ENCODE data around the gene IQGAP3. TPM values are rescaled to one million over a fixed set of nuclear protein-coding genes. Genes with fewer than 3 reads are reported as not detected.
A peak's percentile ranks its signal among the peaks of the same experiment; 100 is the strongest.

Gene IQGAP3
- total RNA-seq, 4 donors from 2014 or later, result 7.1 to 12.8 (median 8.6) TPM

DNA sequence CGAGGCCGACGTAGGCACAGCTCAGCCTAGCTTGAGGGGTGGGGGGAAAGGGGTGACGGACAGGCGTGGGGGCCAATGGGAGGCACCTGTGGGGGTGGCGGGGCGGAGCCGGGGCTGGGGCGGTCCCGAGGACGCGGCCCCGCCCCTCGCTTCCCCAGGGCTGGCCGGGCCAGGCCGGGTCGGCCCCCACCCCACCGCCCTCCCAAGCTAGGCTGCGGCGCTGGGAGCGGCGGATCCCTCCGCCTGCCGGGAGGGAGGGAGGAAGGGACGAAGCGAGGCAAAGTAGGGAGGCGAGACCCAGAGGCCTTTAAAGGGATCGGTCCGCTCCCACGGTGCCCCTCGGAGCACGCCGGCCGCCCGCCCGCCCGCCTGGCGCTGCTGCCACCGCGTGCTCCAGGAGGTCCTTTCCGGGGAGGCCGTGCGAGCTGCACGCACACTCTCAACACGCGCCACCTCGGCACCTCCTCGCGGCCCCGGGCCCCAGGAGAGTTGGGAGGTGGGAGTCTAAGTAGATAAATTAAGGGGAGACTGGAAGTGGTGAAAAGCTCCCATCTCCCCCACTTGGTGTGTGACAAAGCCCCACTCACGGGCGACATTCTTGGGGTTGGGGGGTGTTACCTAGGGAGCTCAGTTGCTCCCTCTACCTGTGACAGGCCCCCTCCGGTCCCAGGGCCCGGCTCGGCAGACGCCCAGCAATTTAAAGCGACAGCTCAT is 71.4 kb downstream of the IQGAP3 start:
- 0 to 1% methylated on average over 5 to 20 of the region's 57 CpGs for WGBS, 2 donors
- DNase-seq, result peak; percentile 70
- Histone ChIP-seq H3K36me3 (no peaks in the 10 kb centered on the region), H3K4me1 (peaks cover 67 to 82% (median 75%) of the 10 kb centered on the region in 3 donors), H3K9me3 (no peaks in the 10 kb centered on the region), H3K27me3 (no peaks in the 10 kb centered on the region), H3K4me3 (peak overlapping the region; percentile 84 to 99 (median 92)), H3K27ac (peak overlapping the region; percentile 99 to 100 (median 100))
- TF ChIP-seq, protein P1, sequence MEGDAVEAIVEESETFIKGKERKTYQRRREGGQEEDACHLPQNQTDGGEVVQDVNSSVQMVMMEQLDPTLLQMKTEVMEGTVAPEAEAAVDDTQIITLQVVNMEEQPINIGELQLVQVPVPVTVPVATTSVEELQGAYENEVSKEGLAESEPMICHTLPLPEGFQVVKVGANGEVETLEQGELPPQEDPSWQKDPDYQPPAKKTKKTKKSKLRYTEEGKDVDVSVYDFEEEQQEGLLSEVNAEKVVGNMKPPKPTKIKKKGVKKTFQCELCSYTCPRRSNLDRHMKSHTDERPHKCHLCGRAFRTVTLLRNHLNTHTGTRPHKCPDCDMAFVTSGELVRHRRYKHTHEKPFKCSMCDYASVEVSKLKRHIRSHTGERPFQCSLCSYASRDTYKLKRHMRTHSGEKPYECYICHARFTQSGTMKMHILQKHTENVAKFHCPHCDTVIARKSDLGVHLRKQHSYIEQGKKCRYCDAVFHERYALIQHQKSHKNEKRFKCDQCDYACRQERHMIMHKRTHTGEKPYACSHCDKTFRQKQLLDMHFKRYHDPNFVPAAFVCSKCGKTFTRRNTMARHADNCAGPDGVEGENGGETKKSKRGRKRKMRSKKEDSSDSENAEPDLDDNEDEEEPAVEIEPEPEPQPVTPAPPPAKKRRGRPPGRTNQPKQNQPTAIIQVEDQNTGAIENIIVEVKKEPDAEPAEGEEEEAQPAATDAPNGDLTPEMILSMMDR (IDR thresholded peaks at IDR 0.05), result peak; percentile 36 to 67 (median 59)
- TF ChIP-seq POLR2A (IDR thresholded peaks at IDR 0.05), result peak in 3 of 4 donors; percentile 84 to 97 (median 89)
- intact Hi-C loops (cut with DNase I), result no loop called here

DNA sequence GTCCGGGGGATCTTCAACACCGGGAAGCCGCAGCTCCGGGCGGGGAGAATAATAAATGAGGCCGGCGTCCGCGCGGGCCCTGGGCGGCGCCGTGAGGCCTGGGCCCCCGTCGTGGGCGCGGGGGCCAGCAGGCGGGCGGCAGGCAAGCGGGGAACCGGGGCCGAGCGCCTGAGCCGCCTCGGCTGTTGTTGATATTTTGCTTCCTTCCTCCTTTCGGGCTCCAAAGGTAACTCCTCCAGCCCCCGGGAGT is 71.9 kb downstream of the IQGAP3 start, which contains the start of gene MEF2D:
TSS of gene MEF2D (minus strand) at position 233 of the 250 bp plus-strand sequence. CDS start 17,483 bp downstream, outside the sequence.
- Histone ChIP-seq H3K27ac (peak within 1 kb of the TSS; percentile 99 to 100 (median 100)), H3K4me3 (peak within 1 kb of the TSS; percentile 84 to 99 (median 92)), H3K36me3 (no peaks in the 10 kb centered on the region), H3K4me1 (peaks cover 69 to 82% (median 75%) of the 10 kb centered on the region in 3 donors), H3K27me3 (no peaks in the 10 kb centered on the region), H3K9me3 (no peaks in the 10 kb centered on the region)
- no peak for DNase-seq
- intact Hi-C loops (cut with DNase I), result no loop called here
- WGBS, 2 donors, result 0% methylated on average over 1 of the region's 27 CpGs; no CpG with 5 or more reads in 1 of the 2 donors
- TF ChIP-seq, protein P1 (IDR thresholded peaks at IDR 0.05), result peak in 2 of 6 experiments; percentile 4 to 14
- TF ChIP-seq POLR2A (IDR thresholded peaks at IDR 0.05), result peak in 3 of 4 donors; percentile 55 to 85 (median 63)

DNA sequence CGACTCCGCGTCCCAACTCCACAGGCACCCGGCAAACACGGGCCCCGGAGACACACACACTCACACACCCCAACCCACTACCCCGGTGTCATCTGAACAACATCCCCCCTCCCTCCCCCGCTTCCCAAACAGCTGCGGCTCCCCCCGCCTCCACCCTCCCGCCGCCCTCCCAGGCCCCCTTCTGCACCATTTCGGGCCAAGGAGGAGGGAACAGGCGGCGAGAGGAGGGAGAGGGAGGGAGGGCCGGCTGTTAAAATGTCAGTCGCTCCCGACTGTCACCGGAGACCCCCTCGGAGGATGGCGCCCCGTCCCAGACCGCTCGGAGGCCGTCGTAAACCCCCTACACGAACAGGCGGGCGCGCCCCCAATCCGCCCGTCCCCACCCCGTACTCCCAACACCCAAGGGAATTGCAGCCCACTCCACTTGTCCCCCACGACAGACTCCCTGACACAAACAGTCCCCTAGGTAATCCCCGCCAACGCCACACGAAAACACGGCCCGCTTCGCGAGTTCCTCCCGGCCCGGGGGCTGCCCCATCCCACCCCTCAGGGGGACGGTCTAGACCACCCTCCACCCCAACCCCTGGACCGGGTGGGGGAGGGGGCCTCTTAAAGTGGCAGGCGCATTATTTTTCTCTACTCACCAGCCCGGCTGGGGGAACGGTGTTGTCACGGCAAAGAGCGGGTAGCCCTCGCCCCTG is 72.4 kb downstream of the IQGAP3 start:
- H3K27me3 ChIP-seq, result no peaks in the 10 kb centered on the region
- H3K4me1 ChIP-seq, result peaks cover 67 to 84% (median 78%) of the 10 kb centered on the region in 3 donors
- H3K27ac ChIP-seq, result peak overlapping the region; percentile 99 to 100 (median 100)
- H3K36me3 ChIP-seq, result peaks cover 0 to 4% (median 0%) of the 10 kb centered on the region in 3 donors
- no CpG with 5 or more reads among the region's 51 CpGs for WGBS, 2 donors
- TF ChIP-seq, protein P1 (IDR thresholded peaks at IDR 0.05), result no peak
- no peak for TF ChIP-seq POLR2A (IDR thresholded peaks at IDR 0.05)
- DNase-seq, result no peak
- H3K4me3 ChIP-seq, result peak overlapping the region; percentile 84 to 99 (median 92)
- no peaks in the 10 kb centered on the region for H3K9me3 ChIP-seq
- intact Hi-C loops (cut with DNase I), result loop anchor here (5.0 kb wide), 1 partner anchor 43 kb away; no protein-coding TSS in a partner anchor

DNA sequence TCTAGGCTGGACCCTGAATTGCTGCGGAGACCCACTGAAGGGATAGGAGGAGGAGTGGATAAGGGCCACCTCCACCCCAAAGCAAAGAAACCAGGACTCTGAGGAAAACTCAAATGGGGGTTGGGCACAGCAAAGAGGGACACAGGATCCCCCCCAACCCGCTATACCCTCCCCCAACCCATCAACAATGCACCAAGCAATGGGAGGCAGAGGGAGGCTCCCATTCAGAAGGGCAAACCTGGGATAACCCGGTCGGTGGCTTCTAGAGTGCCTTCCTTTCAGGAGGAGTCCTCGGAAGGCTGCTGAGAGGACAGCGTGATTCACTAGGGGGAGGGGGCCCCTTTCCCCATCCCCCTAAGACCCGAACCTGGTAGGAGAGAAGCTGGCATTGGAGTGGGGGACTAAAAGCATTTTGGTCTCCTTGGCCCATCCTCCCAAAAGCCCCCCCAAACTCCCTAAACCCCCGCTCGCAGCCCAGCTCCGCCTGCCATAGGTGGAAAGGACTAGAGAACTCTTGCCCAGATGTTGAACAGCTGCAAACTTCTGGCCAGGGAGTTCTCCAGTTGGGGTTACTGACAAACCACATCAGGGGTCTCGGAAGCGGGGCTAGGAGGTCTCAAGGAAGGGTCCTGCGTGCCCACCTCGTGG is 73.0 kb downstream of the IQGAP3 start:
- Histone ChIP-seq H3K36me3 (peaks cover 0 to 11% (median 0%) of the 10 kb centered on the region in 3 donors), H3K27ac (peak overlapping the region; percentile 99 to 100 (median 100)), H3K4me1 (peaks cover 68 to 84% (median 80%) of the 10 kb centered on the region in 3 donors), H3K4me3 (peak overlapping the region; percentile 84 to 99 (median 92)), H3K27me3 (no peaks in the 10 kb centered on the region), H3K9me3 (no peaks in the 10 kb centered on the region)
- intact Hi-C loops (cut with DNase I), result loop anchor here (5.0 kb wide), 1 partner anchor 42 kb away; no protein-coding TSS in a partner anchor
- DNase-seq, result no peak
- 0% methylated on average over 1 to 9 of the region's 14 CpGs for WGBS, 2 donors
- TF ChIP-seq, protein P1 (IDR thresholded peaks at IDR 0.05), result no peak
- no peak for TF ChIP-seq POLR2A (IDR thresholded peaks at IDR 0.05)

Data from esophagus squamous epithelium (tissue), 5 donors.